GM19193 (cell line): ENCODE data around the gene ZNF124.

Source experiments
- POLR2A ChIP-seq: IDR thresholded peaks from 4 replicates; pipeline ENCODE4 v1.6.1; 2011; ENCODE audit not compliant: insufficient read depth, insufficient read length; ENCODE audit errors: extremely low read depth

Gene ZNF124

GRCh38 chr1:247115545-247115944, 56.3 kb downstream of the ZNF124 start:
- no peak for TF ChIP-seq POLR2A

GRCh38 chr1:247115141-247115510, 56.7 kb downstream of the ZNF124 start:
- TF ChIP-seq POLR2A: no peak

GRCh38 chr1:247114351-247115140, 57.3 kb downstream of the ZNF124 start:
- no peak for TF ChIP-seq POLR2A

GRCh38 chr1:247113733-247114271, 58.0 kb downstream of the ZNF124 start:
- no peak for TF ChIP-seq POLR2A

- TF ChIP-seq POLR2A: no peak
Measured at GRCh38 chr1:247113094-247113497, 58.7 kb downstream of the ZNF124 start.

- TF ChIP-seq POLR2A: no peak
Measured at GRCh38 chr1:247112479-247112781, 59.4 kb downstream of the ZNF124 start.

- TF ChIP-seq POLR2A: no peak
Measured at GRCh38 chr1:247111700-247112478, 59.9 kb downstream of the ZNF124 start.

GRCh38 chr1:247111259-247111699, 60.5 kb downstream of the ZNF124 start:
- no peak for TF ChIP-seq POLR2A

GRCh38 chr1:247110627-247111258, 61.1 kb downstream of the ZNF124 start:
- no peak for TF ChIP-seq POLR2A

- TF ChIP-seq POLR2A: no peak
Measured at GRCh38 chr1:247107694-247108093, 64.1 kb downstream of the ZNF124 start.

GRCh38 chr1:247105966-247106365, 65.9 kb downstream of the ZNF124 start:
- no peak for TF ChIP-seq POLR2A
